GM18519 (cell line): ENCODE data around the gene OR2AG1.
"Not testable (repeated sequence)": the region's sequence is repeated elsewhere in the genome, so short reads cannot be mapped to it uniquely, and the experiment has no call there.

Experiments
- ATAC-seq: cut with Tn5 transposase; IDR thresholded peaks from one replicate; pipeline ENCODE4 v1.9.1; 2021; ENCODE audit warnings: mild to moderate bottlenecking, moderate library complexity; ENCODE audit not compliant: unreplicated experiment, low FRiP score

The OR2AG1 gene

GRCh38 chr11:6780829-6781228 lies 2.0 kb upstream of the OR2AG1 start:
- no peak for ATAC-seq

- ATAC-seq, result no peak
These were observed 7.7 kb downstream of the OR2AG1 start for GRCh38 chr11:6790546-6790945.

DNA sequence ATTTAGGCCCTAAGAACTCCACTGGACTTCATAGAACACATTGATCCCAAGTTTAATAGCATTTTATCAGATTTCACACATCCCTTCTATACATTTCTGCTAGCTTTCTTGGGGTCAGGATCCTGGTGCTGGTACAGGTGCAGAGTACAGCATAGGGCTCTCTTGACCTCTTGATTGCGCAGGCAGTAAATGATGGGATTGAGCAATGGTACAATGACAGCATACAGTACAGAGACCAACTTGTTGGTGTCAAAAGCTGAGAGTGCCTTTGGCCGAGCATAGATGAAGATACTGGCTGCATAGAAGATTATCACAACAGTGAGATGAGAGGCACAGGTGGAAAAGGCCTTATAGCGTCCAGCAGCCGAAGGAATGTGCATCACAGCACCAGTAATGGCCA lies 11.8 kb downstream of the OR2AG1 start:
- no peak for ATAC-seq

DNA sequence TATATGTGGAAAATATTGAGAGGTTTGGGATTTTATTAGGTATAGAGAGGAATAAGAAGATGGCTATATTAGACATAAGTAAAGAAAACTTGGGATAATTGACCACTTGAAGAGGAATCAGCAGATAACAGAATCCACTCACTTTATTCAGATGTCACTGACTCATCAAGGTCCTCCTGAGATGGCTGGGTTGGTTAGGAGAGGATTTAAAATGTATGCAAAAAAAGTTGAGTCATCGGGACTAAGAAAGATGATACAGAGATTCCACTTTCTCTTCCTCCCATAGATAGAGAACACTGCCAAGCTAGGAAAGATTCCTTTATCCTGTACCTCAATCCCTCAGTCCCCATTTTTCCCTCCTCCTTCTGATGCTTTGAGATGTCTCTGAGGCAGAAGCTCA lies 16.6 kb downstream of the OR2AG1 start, which contains the start of gene OR6A2:
OR6A2 (minus strand) TSS at position 288 of the 400 bp plus-strand sequence. CDS start 3,981 bp downstream, outside the sequence.
- ATAC-seq, result no peak

- not testable (repeated sequence) for ATAC-seq
These were observed 18.3 kb downstream of the OR2AG1 start for GRCh38 chr11:6801075-6801474.

DNA sequence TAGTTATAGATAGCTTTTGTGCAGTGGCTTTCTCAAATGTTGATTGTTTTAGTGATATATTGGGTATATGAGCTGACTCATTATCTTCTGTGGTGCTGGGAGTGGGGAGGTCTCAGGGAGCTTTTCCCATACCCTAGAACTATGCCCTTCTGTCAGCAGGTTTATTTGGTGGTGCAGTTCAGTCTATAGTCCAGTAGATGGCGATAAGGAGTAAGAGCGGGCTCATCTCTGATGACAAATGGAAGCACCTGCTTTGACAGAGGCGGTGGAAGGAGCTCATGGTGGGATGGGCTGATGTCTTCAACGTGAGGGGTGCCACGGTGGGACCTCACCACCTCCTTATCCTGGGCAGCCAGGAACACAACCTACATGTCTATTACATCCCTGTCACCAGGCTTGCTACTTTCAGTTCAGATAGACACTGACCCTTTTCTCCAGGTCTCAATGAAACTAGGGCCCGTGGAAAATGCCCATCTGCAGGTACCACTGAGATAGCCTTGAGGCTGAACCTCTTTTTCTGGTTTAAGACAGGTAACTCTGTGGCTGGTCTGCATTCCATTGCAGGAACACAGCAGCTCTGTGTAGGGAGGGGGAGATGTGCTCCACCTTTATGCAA lies 29.7 kb downstream of the OR2AG1 start:
- peak; percentile 81 for ATAC-seq

GRCh38 chr11:6813656-6814055 lies 30.8 kb downstream of the OR2AG1 start:
- ATAC-seq, result no peak

DNA sequence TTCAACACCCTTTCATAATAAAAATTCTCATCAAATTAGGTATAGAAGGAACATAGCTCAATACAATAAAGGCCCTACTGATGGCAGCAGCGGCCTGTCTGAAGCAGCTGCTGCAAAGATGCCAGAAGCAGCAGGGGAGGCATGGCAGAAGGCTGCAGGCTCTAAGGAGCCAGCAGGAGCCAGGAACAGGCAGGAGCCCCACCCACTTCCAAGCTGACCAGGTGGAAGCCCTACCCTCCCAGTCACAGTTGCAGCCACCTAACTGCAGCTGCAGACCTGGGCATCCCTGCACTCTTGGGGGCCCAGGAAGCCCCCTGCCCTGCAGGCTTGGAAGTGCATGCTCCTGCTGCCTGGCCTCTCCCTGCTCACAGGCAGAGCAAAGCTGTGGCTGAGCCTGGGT lies 34.9 kb downstream of the OR2AG1 start:
- ATAC-seq, result no peak

DNA sequence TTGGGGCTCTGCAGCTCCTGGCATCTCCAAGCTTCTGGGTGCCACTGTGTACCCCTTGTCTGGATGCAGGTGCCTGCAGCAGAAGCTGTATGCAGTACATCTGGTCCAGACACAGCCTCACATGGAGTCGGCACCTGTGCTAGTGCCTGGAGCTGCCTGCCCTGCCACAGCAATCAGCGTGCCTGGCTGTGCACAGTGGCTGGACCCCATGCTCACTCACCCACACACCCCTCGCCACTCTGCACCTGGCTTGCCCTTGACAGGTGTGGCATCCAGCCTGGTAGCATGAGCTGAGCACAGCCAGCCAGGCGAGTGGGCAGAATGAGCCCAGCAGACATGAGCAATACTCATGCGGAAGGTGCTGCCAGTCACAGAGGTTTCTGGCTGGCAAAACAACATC lies 36.1 kb downstream of the OR2AG1 start:
- ATAC-seq, result no peak

DNA sequence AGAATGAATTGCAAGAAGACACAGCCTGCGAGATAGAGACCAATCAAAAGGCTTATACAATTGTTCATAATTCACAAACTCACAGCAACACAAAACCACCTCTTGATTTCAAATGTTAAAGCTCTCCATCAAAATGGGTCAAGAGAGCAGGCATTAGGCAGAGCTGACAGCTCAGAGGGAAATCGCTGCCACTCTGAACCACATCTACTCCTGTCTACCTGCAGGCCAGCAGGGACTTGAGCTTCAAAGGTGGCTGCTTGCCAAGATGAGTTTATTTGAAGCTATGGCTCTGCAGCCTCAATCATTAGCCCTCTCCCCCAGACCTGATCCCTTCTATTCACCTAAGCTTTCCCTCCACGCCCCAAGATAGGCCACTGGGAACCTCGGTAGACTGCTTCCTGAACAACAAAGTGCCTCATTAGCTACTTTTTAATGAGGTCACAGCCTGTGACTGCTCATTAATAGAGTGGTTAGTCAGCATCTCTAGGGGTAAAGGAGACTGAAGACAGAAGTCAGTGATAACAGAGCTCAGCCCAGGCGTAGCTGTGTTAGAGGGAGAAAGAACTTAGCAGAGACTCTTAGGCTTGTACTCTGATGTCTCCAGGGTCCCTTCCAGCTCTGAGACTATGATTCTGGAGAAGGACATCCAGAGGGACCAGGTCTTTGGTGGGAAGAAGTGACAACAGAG lies 41.5 kb downstream of the OR2AG1 start:
- ATAC-seq, result no peak

- ATAC-seq, result no peak
These were observed 42.5 kb downstream of the OR2AG1 start for GRCh38 chr11:6825231-6825744.

DNA sequence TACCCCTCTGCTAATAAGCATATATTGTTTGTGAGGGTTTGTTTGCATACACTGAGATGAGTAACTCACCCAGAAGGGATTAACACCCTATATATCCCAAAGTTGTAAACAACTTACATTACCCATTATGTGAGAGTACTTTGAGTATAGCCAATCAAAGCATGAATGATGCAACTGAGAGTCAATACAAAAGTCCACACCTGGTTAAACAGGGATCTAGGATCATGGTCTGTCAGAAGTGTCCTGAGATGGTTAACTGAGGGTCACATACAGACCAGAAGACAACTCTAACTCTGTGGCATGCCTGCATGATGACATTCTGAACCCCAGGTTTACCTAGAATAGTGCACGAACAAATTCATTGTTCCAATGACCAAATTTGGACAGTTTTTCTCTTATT lies 45.3 kb downstream of the OR2AG1 start:
- ATAC-seq, result no peak

DNA sequence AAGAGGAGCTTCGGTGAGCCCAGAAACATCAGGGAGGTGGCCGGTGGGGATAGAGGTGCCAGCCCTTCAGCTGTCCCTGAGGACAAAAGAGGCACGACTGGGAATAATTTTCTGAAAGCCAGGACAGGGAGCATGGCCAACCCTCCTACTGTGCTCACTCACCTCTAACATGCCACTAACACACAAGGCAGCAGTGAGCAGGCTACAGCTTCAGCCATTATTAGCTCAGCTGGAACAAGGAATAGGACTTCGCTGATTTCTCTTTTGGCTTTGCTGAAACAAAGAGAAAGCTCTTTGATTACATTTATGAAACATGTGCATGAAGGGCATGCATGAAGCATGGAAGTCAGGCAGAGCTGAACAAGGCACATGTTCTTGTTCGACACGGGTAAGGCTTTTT lies 50.5 kb downstream of the OR2AG1 start:
- no peak for ATAC-seq

- ATAC-seq, result no peak
These were observed 51.2 kb downstream of the OR2AG1 start for GRCh38 chr11:6834021-6834420.
